HCT116 (cell line): ENCODE data around the gene RUNX2.
"Not testable (repeated sequence)": the region's sequence is repeated elsewhere in the genome, so short reads cannot be mapped to it uniquely, and the experiment has no call there.

Source experiments
- CEBPB ChIP-seq: IDR thresholded peaks from 2 replicates; pipeline ENCODE4 v1.6.1; 2012; ENCODE audit warnings: low read depth
- EZH2 ChIP-seq: fragments of 200-600 bp; sonication (generic); IDR thresholded peaks from 2 replicates; pipeline ENCODE4 v1.6.1; 2017; ENCODE audit warnings: antibody characterized with exemption, mixed run types
- EZH2phosphoT487 ChIP-seq: fragments of 200-600 bp; IDR thresholded peaks from 2 replicates; pipeline ENCODE4 v1.6.1; 2018; ENCODE audit warnings: antibody characterized with exemption, borderline replicate concordance
- FOSL1 ChIP-seq: IDR thresholded peaks from 2 replicates; pipeline ENCODE4 v1.6.1; 2012; ENCODE audit warnings: low read depth
- JUND ChIP-seq: IDR thresholded peaks from 2 replicates; pipeline ENCODE4 v1.6.1; 2012
- POLR2A ChIP-seq: IDR thresholded peaks from 2 replicates; pipeline ENCODE4 v1.7.0; 2011; ENCODE audit warnings: borderline replicate concordance; ENCODE audit not compliant: insufficient read depth, insufficient read length; ENCODE audit errors: extremely low read depth
- POLR2AphosphoS5 ChIP-seq: IDR thresholded peaks from 2 replicates; pipeline ENCODE4 v1.6.1; 2011; ENCODE audit warnings: mild to moderate bottlenecking, low read depth, low read length, moderate library complexity
- SIN3A ChIP-seq: IDR thresholded peaks from 2 replicates; pipeline ENCODE4 v1.6.1; 2012; ENCODE audit warnings: low read depth
- TCF7L2 ChIP-seq: IDR thresholded peaks from 2 replicates; pipeline ENCODE4 v1.7.0; 2011; ENCODE audit warnings: borderline replicate concordance, inconsistent platforms; ENCODE audit not compliant: insufficient read depth, insufficient read length; ENCODE audit errors: extremely low read depth
- TF ChIP-seq, protein P1 (sequence below): IDR thresholded peaks from 2 replicates; pipeline ENCODE4 v1.6.1; 2012; ENCODE audit warnings: low read depth
- TF ChIP-seq, protein P2 (sequence below), 3 experiments: fragments of 200-600 bp in 1 of 3; sonication (generic) in 1 of 3; IDR thresholded peaks in 2 of 3; conservative IDR thresholded peaks in 1 of 3; 2 replicates each; pipeline ENCODE4 v1.5.1; 2012 to 2017; ENCODE audit warnings: low read depth in 2 of 3, low read length in 2 of 3, antibody characterized with exemption in 1 of 3, borderline replicate concordance in 1 of 3, control low read depth in 1 of 3, mild to moderate bottlenecking in 1 of 3, mixed read lengths in 1 of 3, mixed run types in 1 of 3, moderate library complexity in 1 of 3; ENCODE audit not compliant: insufficient read depth in 1 of 3
- TF ChIP-seq, protein P3 (sequence below): IDR thresholded peaks from 2 replicates; pipeline ENCODE4 v1.6.1; 2012
- TF ChIP-seq, protein P4 (sequence below): IDR thresholded peaks from 2 replicates; pipeline ENCODE4 v1.6.1; 2012

DNA sequence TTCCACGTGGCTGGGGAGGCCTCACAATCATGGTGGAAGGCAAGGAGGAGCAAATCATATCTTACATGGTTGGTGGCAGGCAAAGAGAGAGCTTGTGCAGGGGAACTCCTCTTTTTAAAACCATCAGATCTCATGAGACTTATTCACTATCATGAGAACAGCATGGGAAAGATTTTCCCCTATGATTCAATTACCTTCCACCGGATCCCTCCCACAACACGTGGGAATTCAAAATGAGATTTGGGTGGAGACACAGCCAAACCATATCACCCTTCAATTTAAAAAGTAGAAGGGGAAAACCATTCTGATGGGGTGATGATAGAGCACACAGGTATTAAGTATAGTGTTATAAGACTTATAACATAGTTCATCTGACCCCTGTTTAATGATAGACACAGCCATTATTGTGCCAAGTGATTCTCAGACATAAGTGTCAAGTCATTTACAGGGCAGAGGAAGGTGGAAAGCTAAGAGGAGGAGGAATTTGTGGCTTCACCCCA, 232.2 kb downstream of the RUNX2 start:
- TF ChIP-seq, protein P1, sequence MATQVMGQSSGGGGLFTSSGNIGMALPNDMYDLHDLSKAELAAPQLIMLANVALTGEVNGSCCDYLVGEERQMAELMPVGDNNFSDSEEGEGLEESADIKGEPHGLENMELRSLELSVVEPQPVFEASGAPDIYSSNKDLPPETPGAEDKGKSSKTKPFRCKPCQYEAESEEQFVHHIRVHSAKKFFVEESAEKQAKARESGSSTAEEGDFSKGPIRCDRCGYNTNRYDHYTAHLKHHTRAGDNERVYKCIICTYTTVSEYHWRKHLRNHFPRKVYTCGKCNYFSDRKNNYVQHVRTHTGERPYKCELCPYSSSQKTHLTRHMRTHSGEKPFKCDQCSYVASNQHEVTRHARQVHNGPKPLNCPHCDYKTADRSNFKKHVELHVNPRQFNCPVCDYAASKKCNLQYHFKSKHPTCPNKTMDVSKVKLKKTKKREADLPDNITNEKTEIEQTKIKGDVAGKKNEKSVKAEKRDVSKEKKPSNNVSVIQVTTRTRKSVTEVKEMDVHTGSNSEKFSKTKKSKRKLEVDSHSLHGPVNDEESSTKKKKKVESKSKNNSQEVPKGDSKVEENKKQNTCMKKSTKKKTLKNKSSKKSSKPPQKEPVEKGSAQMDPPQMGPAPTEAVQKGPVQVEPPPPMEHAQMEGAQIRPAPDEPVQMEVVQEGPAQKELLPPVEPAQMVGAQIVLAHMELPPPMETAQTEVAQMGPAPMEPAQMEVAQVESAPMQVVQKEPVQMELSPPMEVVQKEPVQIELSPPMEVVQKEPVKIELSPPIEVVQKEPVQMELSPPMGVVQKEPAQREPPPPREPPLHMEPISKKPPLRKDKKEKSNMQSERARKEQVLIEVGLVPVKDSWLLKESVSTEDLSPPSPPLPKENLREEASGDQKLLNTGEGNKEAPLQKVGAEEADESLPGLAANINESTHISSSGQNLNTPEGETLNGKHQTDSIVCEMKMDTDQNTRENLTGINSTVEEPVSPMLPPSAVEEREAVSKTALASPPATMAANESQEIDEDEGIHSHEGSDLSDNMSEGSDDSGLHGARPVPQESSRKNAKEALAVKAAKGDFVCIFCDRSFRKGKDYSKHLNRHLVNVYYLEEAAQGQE: not testable (repeated sequence)
- TF ChIP-seq, protein P2, sequence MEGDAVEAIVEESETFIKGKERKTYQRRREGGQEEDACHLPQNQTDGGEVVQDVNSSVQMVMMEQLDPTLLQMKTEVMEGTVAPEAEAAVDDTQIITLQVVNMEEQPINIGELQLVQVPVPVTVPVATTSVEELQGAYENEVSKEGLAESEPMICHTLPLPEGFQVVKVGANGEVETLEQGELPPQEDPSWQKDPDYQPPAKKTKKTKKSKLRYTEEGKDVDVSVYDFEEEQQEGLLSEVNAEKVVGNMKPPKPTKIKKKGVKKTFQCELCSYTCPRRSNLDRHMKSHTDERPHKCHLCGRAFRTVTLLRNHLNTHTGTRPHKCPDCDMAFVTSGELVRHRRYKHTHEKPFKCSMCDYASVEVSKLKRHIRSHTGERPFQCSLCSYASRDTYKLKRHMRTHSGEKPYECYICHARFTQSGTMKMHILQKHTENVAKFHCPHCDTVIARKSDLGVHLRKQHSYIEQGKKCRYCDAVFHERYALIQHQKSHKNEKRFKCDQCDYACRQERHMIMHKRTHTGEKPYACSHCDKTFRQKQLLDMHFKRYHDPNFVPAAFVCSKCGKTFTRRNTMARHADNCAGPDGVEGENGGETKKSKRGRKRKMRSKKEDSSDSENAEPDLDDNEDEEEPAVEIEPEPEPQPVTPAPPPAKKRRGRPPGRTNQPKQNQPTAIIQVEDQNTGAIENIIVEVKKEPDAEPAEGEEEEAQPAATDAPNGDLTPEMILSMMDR (IDR thresholded peaks at IDR 0.05 in 2 of 3, conservative IDR thresholded peaks at IDR 0.05 in 1 of 3; ENCODE audit: borderline replicate concordance in 1 of 3, insufficient read depth in 1 of 3, low read depth in 2 of 3, low read length in 2 of 3): not testable (repeated sequence)
- TF ChIP-seq EZH2phosphoT487, POLR2AphosphoS5, EZH2, FOSL1, TCF7L2, JUND, SIN3A, POLR2A, CEBPB: not testable (repeated sequence)
- TF ChIP-seq, protein P3, sequence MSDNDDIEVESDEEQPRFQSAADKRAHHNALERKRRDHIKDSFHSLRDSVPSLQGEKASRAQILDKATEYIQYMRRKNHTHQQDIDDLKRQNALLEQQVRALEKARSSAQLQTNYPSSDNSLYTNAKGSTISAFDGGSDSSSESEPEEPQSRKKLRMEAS: not testable (repeated sequence)
- TF ChIP-seq, protein P4, sequence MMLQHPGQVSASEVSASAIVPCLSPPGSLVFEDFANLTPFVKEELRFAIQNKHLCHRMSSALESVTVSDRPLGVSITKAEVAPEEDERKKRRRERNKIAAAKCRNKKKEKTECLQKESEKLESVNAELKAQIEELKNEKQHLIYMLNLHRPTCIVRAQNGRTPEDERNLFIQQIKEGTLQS: not testable (repeated sequence)
